ENCODE measurements around the gene EIF4E3. TPM values are rescaled to one million over a fixed set of nuclear protein-coding genes. Genes with fewer than 3 reads are reported as not detected.

EIF4E3 gene
- total RNA-seq, result 3.9 and 4.9 TPM in 2 replicates

GRCh38 chr3:71725271-71725991 lies at the start of gene EIF4E3:
TSS of gene EIF4E3 (minus strand) at chr3:71725402. CDS start at chr3:71725367, 35 bp downstream.

GRCh38 chr3:71753701-71754609 lies 28.8 kb upstream of the EIF4E3 start, which contains the start of gene GPR27:
TSS of gene GPR27 (plus strand) at chr3:71753855. CDS start at chr3:71754050, 195 bp downstream.

Other genes with a start within 250 kb of the EIF4E3 start
- gene FOXP1, start 141.7 kb downstream of the EIF4E3 start, total RNA-seq, result 25.3 and 32.9 TPM in 2 replicates
- gene GPR27, start 28.5 kb upstream of the EIF4E3 start, total RNA-seq, result 0.12 and 0.65 TPM in 2 replicates
- gene PROK2, start 59.7 kb upstream of the EIF4E3 start, total RNA-seq, result not detected in 2 replicates

Data from hair follicle dermal papilla cell (primary cell).